ENCODE measurements around the gene GGACT. TPM values are rescaled to one million over a fixed set of nuclear protein-coding genes. Genes with fewer than 3 reads are reported as not detected.
"Not testable (repeated sequence)": the region's sequence is repeated elsewhere in the genome, so short reads cannot be mapped to it uniquely, and the experiment has no call there.

The GGACT gene
- polyA plus RNA-seq, 5 donors, result 3.5 to 4.5 (median 4.4) TPM

GRCh38 chr13:100532090-100532766, 56.4 kb downstream of the GGACT start:
- DNase-seq, result no peak

GRCh38 chr13:100530671-100531213, 57.8 kb downstream of the GGACT start:
- DNase-seq, result peak; percentile 38 to 48

GRCh38 chr13:100529666-100530377, 58.8 kb downstream of the GGACT start:
- DNase-seq, result no peak

GRCh38 chr13:100528820-100529219, 59.8 kb downstream of the GGACT start:
- no peak for DNase-seq

GRCh38 chr13:100528353-100528752, 60.2 kb downstream of the GGACT start:
- DNase-seq, result no peak

GRCh38 chr13:100527644-100528043, 60.9 kb downstream of the GGACT start:
- no peak for DNase-seq

- DNase-seq, result no peak
Observed at GRCh38 chr13:100526318-100527000, 62.1 kb downstream of the GGACT start.

- no peak for DNase-seq
Observed at GRCh38 chr13:100525453-100526317, 62.9 kb downstream of the GGACT start.

- DNase-seq, result not testable (repeated sequence)
Observed at GRCh38 chr13:100524688-100525087, 63.9 kb downstream of the GGACT start.

- no peak for DNase-seq
Observed at GRCh38 chr13:100523981-100524386, 64.6 kb downstream of the GGACT start.

- DNase-seq, result no peak
Observed at GRCh38 chr13:100523411-100523810, 65.2 kb downstream of the GGACT start.

GRCh38 chr13:100522618-100523309, 65.8 kb downstream of the GGACT start:
- no peak for DNase-seq

- DNase-seq, result no peak
Observed at GRCh38 chr13:100521851-100522617, 66.6 kb downstream of the GGACT start.

GRCh38 chr13:100520936-100521850, 67.4 kb downstream of the GGACT start:
- no peak for DNase-seq

GRCh38 chr13:100519626-100520025, 69.0 kb downstream of the GGACT start:
- no peak for DNase-seq

GRCh38 chr13:100518394-100519062, 70.1 kb downstream of the GGACT start:
- no peak for DNase-seq

GRCh38 chr13:100517728-100518127, 70.9 kb downstream of the GGACT start:
- DNase-seq, result no peak

GRCh38 chr13:100517135-100517534, 71.5 kb downstream of the GGACT start:
- no peak for DNase-seq
